HG03135 (cell line): ENCODE measurements around the gene OR14I1.
"Not testable (repeated sequence)": the region's sequence is repeated elsewhere in the genome, so short reads cannot be mapped to it uniquely, and the experiment has no call there.

ENCODE experiments used
- ATAC-seq: cut with Tn5 transposase; IDR thresholded peaks from one replicate; pipeline ENCODE4 v1.9.1; 2021; ENCODE audit warnings: mild to moderate bottlenecking, moderate library complexity; ENCODE audit not compliant: unreplicated experiment

Gene OR14I1

GRCh38 chr1:248688527-248689298 lies 13.9 kb downstream of the OR14I1 start:
- peak; percentile 69 for ATAC-seq

- ATAC-seq: peak; percentile 72
Observed at GRCh38 chr1:248686815-248687214, 15.8 kb downstream of the OR14I1 start.

- no peak for ATAC-seq
Observed at GRCh38 chr1:248681651-248682050, 20.9 kb downstream of the OR14I1 start.

- no peak for ATAC-seq
Observed at GRCh38 chr1:248670003-248670402, 32.6 kb downstream of the OR14I1 start.

GRCh38 chr1:248663453-248664328 lies 38.9 kb downstream of the OR14I1 start:
- ATAC-seq: peak; percentile 98

- not testable (repeated sequence) for ATAC-seq
Observed at GRCh38 chr1:248656797-248657196, 45.8 kb downstream of the OR14I1 start.

- peak; percentile 47 for ATAC-seq
Observed at GRCh38 chr1:248655354-248655753, 47.2 kb downstream of the OR14I1 start, which contains the start of gene OR2T27. Gene OR2T27, minus strand, starts transcription at chr1:248655528. Its CDS starts 4,644 bp downstream, at chr1:248650884.
